Measurements from ENCODE around the gene RGPD4.

DNA sequence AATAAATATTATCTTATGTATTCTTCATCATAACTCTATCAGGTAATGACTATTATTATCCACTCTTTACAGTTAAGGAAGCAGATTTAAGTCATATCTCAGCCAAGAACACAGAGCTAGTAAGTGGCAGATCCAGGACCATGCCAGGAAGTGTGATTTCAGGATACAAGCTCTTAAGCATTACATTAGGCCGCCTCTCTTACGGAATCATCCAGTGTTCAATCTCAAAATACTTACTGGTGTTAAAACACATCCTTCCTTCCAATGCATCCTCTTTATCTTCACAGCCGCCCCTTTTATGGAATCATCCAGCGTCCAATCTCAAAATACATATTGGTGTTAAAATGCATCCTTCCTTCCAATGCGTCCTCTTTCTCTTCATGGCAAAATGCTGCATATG, 14.7 kb upstream of the RGPD4 start:
- TF ChIP-seq, protein P1, sequence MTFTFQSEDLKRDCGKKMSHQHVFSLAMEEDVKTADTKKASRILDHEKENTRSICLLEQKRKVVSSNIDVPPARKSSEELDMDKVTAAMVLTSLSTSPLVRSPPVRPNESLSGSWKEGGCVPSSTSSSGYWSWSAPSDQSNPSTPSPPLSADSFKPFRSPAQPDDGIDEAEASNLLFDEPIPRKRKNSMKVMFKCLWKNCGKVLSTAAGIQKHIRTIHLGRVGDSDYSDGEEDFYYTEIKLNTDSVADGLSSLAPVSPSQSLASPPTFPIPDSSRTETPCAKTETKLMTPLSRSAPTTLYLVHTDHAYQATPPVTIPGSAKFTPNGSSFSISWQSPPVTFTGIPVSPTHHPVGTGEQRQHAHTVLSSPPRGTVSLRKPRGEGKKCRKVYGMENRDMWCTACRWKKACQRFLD (CRISPR knock-in tag; IDR thresholded peaks at IDR 0.05; ENCODE audit: borderline replicate concordance), result no peak
- TF ChIP-seq PCBP1 (IDR thresholded peaks at IDR 0.05; ENCODE audit: borderline replicate concordance, low read depth, low read length) (no peak), PAX8 (CRISPR knock-in tag; IDR thresholded peaks at IDR 0.05; ENCODE audit: borderline replicate concordance) (no peak)
